Middle frontal gyrus (tissue), 1 donor: ENCODE data around the gene TAOK3.
"Not testable (repeated sequence)": the region's sequence is repeated elsewhere in the genome, so short reads cannot be mapped to it uniquely, and the experiment has no call there.

Experiments used
- DNase-seq: peaks from one replicate; pipeline ENCODE4 v3.0.0-alpha.2; 2015; ENCODE audit warnings: low spot score; ENCODE audit errors: extremely low spot score

The TAOK3 gene

GRCh38 chr12:118342090-118342489 lies 30.6 kb downstream of the TAOK3 start:
- DNase-seq, result no peak

GRCh38 chr12:118337194-118337838 lies 35.4 kb downstream of the TAOK3 start:
- DNase-seq, result no peak

GRCh38 chr12:118336123-118336522 lies 36.6 kb downstream of the TAOK3 start:
- DNase-seq, result no peak

DNA sequence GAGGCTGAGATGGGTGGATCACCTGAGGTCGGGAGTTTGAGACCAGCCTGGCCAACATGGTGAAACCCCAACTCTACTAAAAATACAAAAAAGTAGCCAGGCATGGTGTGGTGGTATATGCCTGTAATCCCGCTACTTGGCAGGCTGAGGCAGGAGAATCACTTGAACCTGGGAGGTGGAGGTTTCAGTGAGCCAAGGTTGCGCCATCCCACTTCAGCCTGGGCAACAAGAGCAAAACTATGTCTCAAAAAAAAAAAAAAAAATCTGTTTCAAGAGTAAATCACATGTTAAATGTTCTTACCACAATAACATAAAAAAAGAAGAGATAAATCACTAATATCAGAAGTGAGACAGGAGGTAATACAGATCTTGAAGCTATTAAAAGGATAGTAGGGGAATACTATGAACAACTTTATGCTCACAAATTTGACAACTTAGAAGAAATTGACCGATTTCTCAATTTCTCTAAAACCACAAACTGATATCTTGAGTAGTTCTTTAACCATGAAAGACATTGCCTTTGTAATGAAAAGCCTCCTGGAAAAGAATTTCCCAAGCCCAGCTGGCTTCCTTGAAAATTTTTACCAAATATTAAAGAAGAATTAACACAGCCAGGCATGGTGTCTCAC lies 37.7 kb downstream of the TAOK3 start:
- DNase-seq, result no peak

DNA sequence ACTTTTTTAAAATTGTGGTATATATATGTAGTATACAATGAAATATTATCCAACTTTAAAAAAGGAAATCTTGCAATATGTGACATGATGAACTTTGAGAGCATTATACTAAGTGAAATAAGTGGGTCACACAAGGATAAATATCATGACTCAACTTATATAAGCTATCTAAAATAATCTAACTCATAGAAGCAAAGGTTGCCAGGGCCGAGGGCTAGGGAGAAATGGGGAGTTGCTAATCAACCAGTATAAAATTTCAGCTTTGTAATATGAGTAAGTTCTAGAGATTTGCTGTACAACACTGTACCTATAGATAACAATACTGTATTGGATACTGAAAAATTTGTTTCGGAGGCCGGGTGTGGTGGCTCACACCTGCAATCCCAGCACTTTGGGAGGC lies 38.5 kb downstream of the TAOK3 start:
- no peak for DNase-seq

DNA sequence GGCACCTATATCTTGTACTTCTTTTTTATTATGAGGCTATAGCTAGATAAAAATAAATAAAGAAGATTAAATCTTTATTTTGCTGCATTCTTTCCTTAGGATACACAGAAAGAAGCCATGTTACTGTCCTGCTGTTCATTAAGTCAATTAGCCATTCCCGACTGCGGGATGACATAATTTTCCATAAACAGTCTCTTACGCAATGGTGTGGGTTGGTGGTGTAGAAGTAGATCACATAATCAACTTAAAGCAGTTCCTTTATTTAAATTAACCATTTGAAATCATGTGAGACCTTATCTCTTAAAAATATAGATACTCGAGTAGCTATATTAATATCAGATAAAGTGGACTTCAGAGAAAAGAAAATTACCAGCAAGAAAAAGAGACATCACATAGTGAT lies 40.2 kb downstream of the TAOK3 start:
- DNase-seq, result no peak

DNA sequence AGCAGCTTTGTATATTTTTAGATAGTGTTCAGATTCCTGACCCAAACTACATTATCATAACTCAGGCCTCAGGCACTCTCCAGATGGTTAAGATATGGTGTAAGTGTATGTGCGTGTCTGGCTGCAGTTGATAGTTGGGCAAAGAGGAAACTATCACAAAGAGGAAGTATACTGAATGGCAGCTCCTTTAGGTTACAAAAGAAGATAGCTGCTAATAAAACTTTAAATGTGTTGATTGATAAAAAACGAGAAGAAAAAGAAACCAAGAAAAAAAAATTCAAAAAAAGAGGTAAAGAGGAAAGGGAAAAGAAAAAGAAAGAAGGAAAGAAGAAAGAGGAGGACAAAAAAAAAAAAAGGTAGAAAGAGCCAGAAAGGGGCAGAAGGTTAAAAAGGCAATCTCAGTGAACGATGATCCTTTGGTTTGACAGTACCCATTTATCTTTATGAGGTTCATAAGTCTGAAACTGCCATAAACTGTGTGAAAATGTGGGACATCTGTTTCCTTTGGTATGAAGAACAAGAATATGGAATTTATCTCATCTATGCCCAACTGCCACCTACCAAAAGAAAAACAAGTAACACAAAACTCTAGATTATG lies 42.2 kb downstream of the TAOK3 start:
- no peak for DNase-seq

DNA sequence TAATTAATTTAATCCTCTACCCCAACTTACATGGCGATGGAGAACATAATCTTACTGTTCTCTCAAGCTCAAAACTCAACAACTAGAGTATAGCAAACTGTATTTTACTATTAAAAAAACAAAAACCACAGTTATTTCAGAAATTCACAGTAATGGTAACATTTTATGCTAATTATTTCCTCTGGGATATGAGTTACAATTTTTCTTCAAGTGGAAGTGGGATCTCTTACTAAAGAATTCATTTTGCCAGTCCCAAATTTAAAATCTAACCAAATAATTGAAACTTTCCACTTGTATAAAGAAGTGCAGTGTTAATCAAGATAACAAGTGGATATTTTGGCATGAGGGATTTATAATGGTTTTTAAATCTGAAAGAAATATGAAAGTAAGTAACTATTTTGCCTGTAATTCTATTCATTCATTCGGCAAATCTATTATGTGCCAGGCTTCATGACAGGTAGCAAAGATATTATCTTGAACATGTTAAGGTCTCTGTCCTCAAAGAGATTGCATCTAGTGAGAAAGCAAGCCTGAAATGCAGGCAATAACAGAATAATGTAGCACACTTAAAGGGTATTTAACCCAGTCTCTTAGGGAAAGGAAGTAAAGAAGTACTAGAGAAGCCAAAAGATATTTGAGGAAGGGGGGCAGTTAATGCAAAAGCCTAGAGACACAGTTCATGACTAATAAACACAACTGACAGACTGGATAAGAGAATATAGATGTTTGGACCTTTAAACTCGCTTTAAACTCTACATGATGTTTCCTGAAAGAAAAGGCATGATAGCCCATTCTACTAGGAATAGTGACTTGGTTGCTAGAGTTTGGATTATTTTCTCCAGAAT lies 44.0 kb downstream of the TAOK3 start:
- no peak for DNase-seq

- no peak for DNase-seq
These were observed 45.3 kb downstream of the TAOK3 start for GRCh38 chr12:118327391-118327790.

DNA sequence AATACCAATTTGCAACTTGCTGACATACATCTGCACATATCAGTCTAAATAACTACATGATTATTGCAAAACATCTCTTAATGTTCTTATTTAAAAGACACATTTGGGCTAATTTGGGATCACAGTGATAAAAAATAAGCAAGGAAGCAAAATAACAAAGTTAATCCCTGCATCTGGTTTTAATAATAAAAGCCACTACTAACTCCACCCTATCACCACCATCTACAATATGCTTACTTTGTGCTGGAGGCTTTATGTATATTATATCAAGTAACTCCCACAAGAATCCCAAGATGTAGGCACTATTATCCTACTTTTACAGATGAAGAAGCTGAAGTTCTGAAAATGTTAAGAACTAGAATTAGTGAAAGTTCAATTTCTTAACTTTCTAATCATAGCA lies 45.7 kb downstream of the TAOK3 start:
- DNase-seq, result no peak

DNA sequence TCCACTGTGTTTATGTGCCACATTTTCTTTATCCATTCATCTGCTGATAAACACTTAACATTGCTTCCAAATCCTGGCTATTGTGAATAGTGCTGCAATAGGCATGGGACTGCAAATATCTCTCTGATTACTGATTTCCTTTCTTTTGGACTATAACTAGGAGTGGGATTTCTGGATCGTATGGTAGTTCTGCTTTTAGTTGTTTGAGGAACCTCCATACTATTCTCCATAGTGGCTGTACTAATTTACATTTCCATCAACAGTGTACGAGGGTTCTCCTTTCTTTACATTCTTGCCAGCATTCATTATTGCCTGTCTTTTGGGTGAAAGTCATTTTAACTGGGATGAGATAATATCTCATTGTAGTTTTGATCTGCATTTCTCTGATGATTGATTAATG lies 47.6 kb downstream of the TAOK3 start:
- no peak for DNase-seq

- DNase-seq, result no peak
These were observed 53.1 kb downstream of the TAOK3 start for GRCh38 chr12:118319627-118320026.

GRCh38 chr12:118318744-118319143 lies 54.0 kb downstream of the TAOK3 start:
- no peak for DNase-seq

GRCh38 chr12:118317729-118318128 lies 55.0 kb downstream of the TAOK3 start:
- DNase-seq, result no peak

- no peak for DNase-seq
These were observed 56.9 kb downstream of the TAOK3 start for GRCh38 chr12:118315821-118316220.

DNA sequence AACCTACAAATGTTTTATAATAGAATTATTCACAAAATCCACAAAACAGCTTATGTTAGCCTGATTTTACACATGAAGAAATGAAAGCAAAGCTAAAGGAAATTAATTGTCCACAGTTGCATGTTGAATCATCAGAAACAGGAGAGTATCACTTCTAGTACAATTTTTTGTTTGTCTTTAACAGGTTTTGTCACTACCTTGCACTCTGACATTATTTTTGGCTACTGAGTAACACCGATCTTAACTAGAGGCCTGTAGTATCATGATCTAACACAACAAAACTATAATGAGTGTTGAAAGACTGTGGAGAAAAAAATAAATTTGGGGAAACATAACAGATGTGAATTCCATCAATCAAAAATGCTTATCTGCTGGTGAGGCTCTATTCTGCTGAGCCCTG lies 60.1 kb downstream of the TAOK3 start:
- no peak for DNase-seq

DNA sequence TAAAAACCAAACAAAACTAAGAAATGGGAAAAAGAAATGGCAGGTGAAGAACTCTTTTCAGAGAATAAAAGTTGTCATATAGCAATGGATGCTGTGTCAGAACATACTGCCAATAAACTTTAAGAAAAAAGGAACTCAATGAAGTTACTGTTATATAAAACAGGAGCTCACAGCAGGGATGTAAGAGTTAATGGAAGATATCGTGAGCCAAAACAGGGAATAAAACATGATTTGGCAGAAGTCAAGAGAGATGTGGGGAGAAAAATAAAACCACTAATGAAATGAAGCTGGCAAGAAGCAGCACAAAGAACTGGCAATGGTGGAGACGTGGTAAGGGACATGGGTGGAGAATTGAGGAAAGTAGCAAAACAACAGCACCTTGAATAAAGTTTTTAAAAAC lies 61.0 kb downstream of the TAOK3 start:
- DNase-seq, result no peak

GRCh38 chr12:118310320-118310719 lies 62.4 kb downstream of the TAOK3 start:
- DNase-seq, result no peak

- DNase-seq, result not testable (repeated sequence)
These were observed 64.7 kb downstream of the TAOK3 start for GRCh38 chr12:118308006-118308405.

DNA sequence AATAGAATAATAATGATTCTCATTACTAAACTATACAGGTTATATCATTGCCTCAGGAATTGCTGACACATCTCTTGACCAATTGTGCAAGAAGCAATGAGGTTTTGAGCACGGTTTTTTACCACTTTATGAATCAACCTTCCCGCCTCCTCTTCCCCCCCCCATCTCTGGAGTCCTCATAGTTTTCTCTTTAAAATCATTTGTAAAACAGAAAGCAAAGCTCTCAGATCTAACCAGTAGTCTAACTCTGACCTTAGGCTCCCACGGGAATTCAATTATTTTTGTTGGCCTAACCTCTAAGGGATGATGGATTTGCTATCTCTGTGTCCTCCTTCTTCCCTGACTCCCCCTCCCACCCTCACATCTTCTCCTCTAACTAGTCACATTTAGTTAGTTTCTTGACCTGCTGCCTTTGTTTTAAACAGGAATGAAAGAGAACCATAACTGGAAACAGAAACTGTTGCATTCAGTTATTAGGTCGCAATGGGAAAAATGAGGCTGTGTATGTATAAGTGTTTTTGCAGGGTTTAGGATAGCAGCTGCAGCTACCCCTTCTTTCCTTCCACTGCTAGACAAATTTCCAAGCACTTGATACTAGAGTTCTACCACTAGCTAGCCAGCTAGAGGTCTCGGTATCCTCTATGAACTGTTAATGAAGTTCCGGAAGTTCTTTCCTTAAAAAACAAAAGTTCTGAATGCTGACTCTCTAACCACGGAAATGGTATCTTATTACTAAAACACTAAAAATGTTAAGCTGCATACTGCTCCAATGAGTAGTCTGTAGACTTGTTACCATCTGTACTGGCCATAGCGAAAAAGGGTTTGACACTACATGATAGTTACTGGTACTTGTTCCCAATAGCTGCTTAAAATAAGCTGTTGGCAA lies 65.4 kb downstream of the TAOK3 start:
- no peak for DNase-seq

DNA sequence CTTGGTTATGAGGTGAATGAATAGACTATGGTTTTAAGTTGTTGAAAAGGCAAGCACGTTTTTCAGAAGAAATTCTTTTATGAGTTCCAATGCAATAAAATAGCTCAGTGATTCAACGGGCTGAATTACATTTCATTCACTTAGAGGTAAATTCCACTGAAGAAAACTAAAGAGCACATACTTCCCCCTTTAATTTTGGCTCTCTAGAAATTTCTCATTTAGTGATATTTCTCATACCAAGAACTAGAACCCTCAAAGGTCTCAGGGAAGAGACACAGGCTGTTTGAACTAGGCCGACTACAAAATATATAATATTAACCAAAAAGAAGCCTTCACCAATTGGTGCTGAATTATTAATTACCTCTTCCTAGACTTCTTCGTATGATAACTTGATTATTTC lies 68.6 kb downstream of the TAOK3 start:
- no peak for DNase-seq
